Endothelial cell of umbilical vein (primary cell): ENCODE measurements around the gene TRMT1. TPM values are rescaled to one million over a fixed set of nuclear protein-coding genes. Genes with fewer than 3 reads are reported as not detected.

ENCODE experiments used
- BruUV-seq: library from RNA; stranded (reverse); fragments of 400-500 nt; replicated peaks from 2 replicates; lab custom pipeline; 2021; lab: Mats Ljungman, UMichigan
- CTCF ChIA-PET: fragments of 300-600, 350-600 bp; sonication (Branson Sonifier 250); formaldehyde crosslinking; loops from one replicate; lab custom pipeline; 2021; ENCODE audit warnings: antibody characterized with exemption, inconsistent platforms; lab: Charles Lee
- POLR2A ChIA-PET: fragments of 300-600, 350-600 bp; sonication (Branson Sonifier 250); formaldehyde crosslinking; loops from one replicate; lab custom pipeline; 2021; ENCODE audit warnings: antibody characterized with exemption, inconsistent platforms; lab: Charles Lee
- DNase-seq: peaks from one replicate; pipeline ENCODE4 v3.0.0-alpha.2; 2011; ENCODE audit warnings: low read depth, low spot score
- FAIRE-seq: peaks from 2 replicates; lab custom pipeline; 2011; peaks lifted over from hg19 to GRCh38; lab: Jason Lieb, UNC
- H2AFZ ChIP-seq: 2 replicates; pipeline ENCODE4 v1.6.0; 2012; ENCODE audit warnings: low read depth, low read length, control low read depth, inconsistent platforms
- H3K27ac ChIP-seq: 2 replicates; pipeline ENCODE4 v1.5.1; 2011; ENCODE audit warnings: low read depth, mild to moderate bottlenecking, control low read depth, low read length, moderate library complexity; ENCODE audit not compliant: insufficient read depth
- H3K27me3 ChIP-seq, 2 experiments: 2 replicates each; pipeline versions ENCODE4 v1.6.0 to v1.6.1; 2011; ENCODE audit warnings: low read length in 2 of 2, mixed read lengths in 1 of 2; ENCODE audit not compliant: control insufficient read depth in 2 of 2, insufficient read depth in 2 of 2
- H3K36me3 ChIP-seq, 2 experiments: 2 replicates in 1 of 2; 3 replicates in 1 of 2; pipeline ENCODE4 v1.5.1; 2011; ENCODE audit warnings: low read length in 2 of 2, mild to moderate bottlenecking in 1 of 2, moderate library complexity in 1 of 2; ENCODE audit not compliant: control insufficient read depth in 2 of 2, insufficient read depth in 2 of 2; ENCODE audit errors: extremely low read depth in 1 of 2
- H3K4me1 ChIP-seq: 3 replicates; pipeline ENCODE4 v1.5.1; 2011; ENCODE audit warnings: mild to moderate bottlenecking, low read length; ENCODE audit not compliant: control insufficient read depth, insufficient read depth; ENCODE audit errors: extremely low read depth
- H3K4me2 ChIP-seq: 2 replicates; pipeline ENCODE4 v1.6.1; 2011; ENCODE audit warnings: low read length, control low read depth, mixed read lengths; ENCODE audit not compliant: insufficient read depth
- H3K4me3 ChIP-seq, 3 experiments: fragments of 200-600 bp in 1 of 3; sonication (generic), shearing (Covaris generic) in 1 of 3; replicated peaks in 1 of 3; 2 replicates each; pipeline ENCODE4 v1.5.1; 2011 to 2016; ENCODE audit warnings: control low read depth in 3 of 3, low read length in 3 of 3, mild to moderate bottlenecking in 2 of 3, inconsistent platforms in 1 of 3, low read depth in 1 of 3, moderate library complexity in 1 of 3; ENCODE audit not compliant: insufficient read depth in 1 of 3
- H3K79me2 ChIP-seq: 2 replicates; pipeline ENCODE4 v1.6.0; 2012; ENCODE audit warnings: low read length, inconsistent platforms; ENCODE audit not compliant: control insufficient read depth, insufficient read depth
- H3K9ac ChIP-seq: replicated peaks from 2 replicates; pipeline ENCODE3; 2011; ENCODE audit warnings: low read length, control low read depth; ENCODE audit not compliant: insufficient read depth; ENCODE audit errors: extremely low read depth
- H3K9me1 ChIP-seq: replicated peaks from 3 replicates; pipeline ENCODE4 v1.6.0; 2011; ENCODE audit warnings: mild to moderate bottlenecking, low read length; ENCODE audit not compliant: control insufficient read depth, insufficient read depth; ENCODE audit errors: extremely low read depth
- H3K9me3 ChIP-seq: replicated peaks from 2 replicates; pipeline ENCODE4 v1.5.1; 2012; ENCODE audit warnings: low read length, inconsistent platforms; ENCODE audit not compliant: control insufficient read depth, insufficient read depth
- H4K20me1 ChIP-seq: replicated peaks from 2 replicates; pipeline ENCODE3; 2011; ENCODE audit warnings: mild to moderate bottlenecking, low read length; ENCODE audit not compliant: control insufficient read depth, insufficient read depth; ENCODE audit errors: extremely low read depth
- EZH2 ChIP-seq: IDR thresholded peaks from 2 replicates; pipeline ENCODE4 v1.6.1; 2012; ENCODE audit warnings: borderline replicate concordance, low read depth, mild to moderate bottlenecking, moderate library complexity, low read length, inconsistent platforms; ENCODE audit not compliant: severe bottlenecking
- FOS ChIP-seq: IDR thresholded peaks from 2 replicates; pipeline ENCODE4 v1.6.1; 2011; ENCODE audit warnings: mild to moderate bottlenecking, low read length, moderate library complexity, borderline replicate concordance; ENCODE audit not compliant: insufficient read depth
- GATA2 ChIP-seq: IDR thresholded peaks from 2 replicates; pipeline ENCODE4 v1.7.0; 2011; ENCODE audit warnings: low read depth, mild to moderate bottlenecking, moderate library complexity, mixed read lengths, low read length; ENCODE audit not compliant: insufficient read length, insufficient read depth
- JUN ChIP-seq: IDR thresholded peaks from 2 replicates; pipeline ENCODE4 v1.6.1; 2011; ENCODE audit warnings: borderline replicate concordance, low read depth; ENCODE audit not compliant: insufficient read length, insufficient read depth
- MYC ChIP-seq: IDR thresholded peaks from one replicate; pipeline ENCODE4 v1.6.1; 2011; ENCODE audit warnings: mild to moderate bottlenecking, low read depth, low read length
- POLR2A ChIP-seq: IDR thresholded peaks from 2 replicates; pipeline ENCODE4 v1.6.1; 2012; ENCODE audit warnings: low read depth, mild to moderate bottlenecking, control low read depth, low read length
- POLR2AphosphoS5 ChIP-seq: IDR thresholded peaks from 2 replicates; pipeline ENCODE4 v1.6.1; 2012; ENCODE audit warnings: low read depth, mild to moderate bottlenecking, control low read depth, low read length, moderate library complexity; ENCODE audit not compliant: insufficient read depth
- dilution Hi-C: fragments of 300-500 bp; cut with MboI; formaldehyde crosslinking; loops from one replicate; pipeline ENCODE4 v1.15.0; 2019; ENCODE audit warnings: low sequenced_read_pairs; ENCODE audit not compliant: extremely low pct_ligation_motif_present
- intact Hi-C: fragments of 100-400 bp; cut with micrococcal nuclease; formaldehyde crosslinking; loops from one replicate; pipeline ENCODE4 v1.10.0; 2022
- polyA plus RNA-seq, 4 experiments: library from polyadenylated mRNA; depleted of rRNA in 3 of 4; stranded (reverse) in 3 of 4; unstranded in 1 of 4; fragments of >200 nt; gene quantifications; 2 replicates each; pipeline versions ENCODE4 v1.2.1 to v1.2.3, GENCODE V29; 2011 to 2012; ENCODE audit warnings: missing spikeins in 1 of 4
- total RNA-seq: library from RNA; stranded (reverse); gene quantifications from 2 replicates; pipeline ENCODE4 v1.2.3, GENCODE V29; 2021
- TF ChIP-seq, protein P1 (sequence below), 2 donors: IDR thresholded peaks; 1 replicate in 1 of 2; 2 replicates in 1 of 2; pipeline ENCODE4 v1.5.1; 2011; ENCODE audit warnings: low read length in 2 of 2, mild to moderate bottlenecking in 2 of 2, moderate library complexity in 2 of 2, control low read depth in 1 of 2, inconsistent platforms in 1 of 2, low read depth in 1 of 2; ENCODE audit not compliant: insufficient read depth in 1 of 2; ENCODE audit errors: extremely low read depth in 1 of 2
- TF ChIP-seq, protein P2 (sequence below): IDR thresholded peaks from 2 replicates; pipeline ENCODE4 v1.6.1; 2011; ENCODE audit not compliant: insufficient read depth, insufficient read length

TRMT1 gene
- total and polyA plus RNA-seq, 2 donors (not counting 3 experiments of a cell fraction or from before 2014, with no cell fraction given) = 46.3 to 53.0 TPM

DNA sequence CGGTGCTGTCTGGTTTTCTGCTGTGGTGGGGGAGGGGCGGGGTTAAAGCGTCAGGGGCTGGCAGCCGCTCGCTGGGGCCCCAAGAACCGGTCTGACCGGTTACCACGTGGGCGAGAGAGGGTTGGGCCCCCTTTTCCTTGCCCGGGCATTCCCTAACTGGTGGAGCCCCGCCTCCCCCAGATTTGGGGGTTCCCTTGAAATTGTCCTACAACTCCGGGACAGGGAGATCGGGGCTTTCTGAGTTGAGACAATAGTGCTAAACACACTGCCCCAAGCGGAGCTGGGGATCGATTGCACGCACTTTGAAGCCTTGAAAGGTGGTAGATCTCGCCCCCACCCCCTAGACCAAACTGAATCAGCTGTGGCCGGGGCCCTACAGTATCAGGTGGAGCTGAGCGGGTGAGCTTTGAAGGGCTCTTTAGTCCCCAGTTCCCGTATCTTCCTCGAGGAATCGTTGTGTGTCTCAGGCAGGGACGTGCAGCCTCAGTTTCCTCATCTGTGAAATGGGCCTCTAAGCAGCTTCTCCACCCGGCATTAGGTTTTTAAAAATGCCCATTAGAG lies 38.5 kb upstream of the TRMT1 start:
- intact Hi-C loops = loop anchor here (1.0 to 5.0 kb wide), 5 partner anchors 8 to 577 kb away; no protein-coding TSS in a partner anchor
- Histone ChIP-seq H3K9ac (peak overlapping the region; percentile 97), H3K36me3 (no peaks in the 10 kb centered on the region), H3K27me3 (no peaks in the 10 kb centered on the region), H4K20me1 (no peaks in the 10 kb centered on the region), H3K4me2 (peak overlapping the region; percentile 87), H3K9me1 (no peaks in the 10 kb centered on the region), H3K9me3 (no peaks in the 10 kb centered on the region), H2AFZ (no peak overlapping the region), H3K27ac (peak overlapping the region; percentile 96), H3K79me2 (peaks cover 39% of the 10 kb centered on the region), H3K4me1 (peaks cover 27% of the 10 kb centered on the region), H3K4me3 (peak overlapping the region; percentile 62 to 97 (median 67))
- no TSS peak for BruUV-seq
- dilution Hi-C loops = no loop called here
- FAIRE-seq (peak; percentile 70), DNase-seq (peak; percentile 62)
- ChIA-PET POLR2A (interaction anchor here (1.2 to 1.8 kb wide), 4 partner anchors 9 to 108 kb away, joined by 3 to 21 read pairs (median 6); no protein-coding TSS in a partner anchor), CTCF (interaction anchor here (1.1 to 2.4 kb wide), 13 partner anchors 9 to 177 kb away, joined by 3 to 24 read pairs (median 6); partner anchors contain the start of gene NACC1)
- TF ChIP-seq POLR2AphosphoS5 = no peak
- TF ChIP-seq, protein P1, sequence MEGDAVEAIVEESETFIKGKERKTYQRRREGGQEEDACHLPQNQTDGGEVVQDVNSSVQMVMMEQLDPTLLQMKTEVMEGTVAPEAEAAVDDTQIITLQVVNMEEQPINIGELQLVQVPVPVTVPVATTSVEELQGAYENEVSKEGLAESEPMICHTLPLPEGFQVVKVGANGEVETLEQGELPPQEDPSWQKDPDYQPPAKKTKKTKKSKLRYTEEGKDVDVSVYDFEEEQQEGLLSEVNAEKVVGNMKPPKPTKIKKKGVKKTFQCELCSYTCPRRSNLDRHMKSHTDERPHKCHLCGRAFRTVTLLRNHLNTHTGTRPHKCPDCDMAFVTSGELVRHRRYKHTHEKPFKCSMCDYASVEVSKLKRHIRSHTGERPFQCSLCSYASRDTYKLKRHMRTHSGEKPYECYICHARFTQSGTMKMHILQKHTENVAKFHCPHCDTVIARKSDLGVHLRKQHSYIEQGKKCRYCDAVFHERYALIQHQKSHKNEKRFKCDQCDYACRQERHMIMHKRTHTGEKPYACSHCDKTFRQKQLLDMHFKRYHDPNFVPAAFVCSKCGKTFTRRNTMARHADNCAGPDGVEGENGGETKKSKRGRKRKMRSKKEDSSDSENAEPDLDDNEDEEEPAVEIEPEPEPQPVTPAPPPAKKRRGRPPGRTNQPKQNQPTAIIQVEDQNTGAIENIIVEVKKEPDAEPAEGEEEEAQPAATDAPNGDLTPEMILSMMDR (IDR thresholded peaks at IDR 0.05; ENCODE audit: extremely low read depth in 1 of 2, insufficient read depth in 1 of 2, low read depth in 1 of 2, low read length in 2 of 2) = peak; percentile 23 to 47

DNA sequence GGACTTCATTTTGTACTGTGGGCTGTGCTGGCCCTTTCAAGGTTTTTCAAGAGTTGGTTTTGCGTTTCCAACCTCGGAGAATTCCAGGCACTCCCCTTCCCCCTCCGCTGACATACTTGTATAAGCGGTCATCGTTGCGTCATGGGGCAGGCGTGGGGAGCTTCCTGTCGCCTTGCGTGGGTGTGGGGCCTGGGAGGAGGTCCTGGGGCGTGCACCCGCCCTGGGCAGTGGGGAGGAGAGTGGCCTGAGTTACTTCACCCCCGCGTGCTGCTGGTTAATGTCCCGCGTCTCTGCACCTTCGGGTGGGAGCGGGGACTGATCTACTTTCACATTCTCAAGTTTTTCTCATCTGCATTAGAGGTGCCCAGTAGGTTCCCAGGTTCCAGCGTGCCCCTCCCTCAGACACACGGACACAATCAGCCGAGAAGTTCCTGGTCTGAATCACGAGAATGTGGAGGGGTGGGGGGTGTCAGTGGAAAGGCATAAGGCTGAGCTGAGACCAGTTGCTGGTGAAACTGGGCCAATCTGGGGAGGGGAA lies 37.8 kb upstream of the TRMT1 start:
- Histone ChIP-seq H3K9me1 (no peaks in the 10 kb centered on the region), H3K27ac (peak overlapping the region; percentile 96), H3K4me2 (peak overlapping the region; percentile 87), H4K20me1 (no peaks in the 10 kb centered on the region), H3K27me3 (no peaks in the 10 kb centered on the region), H3K79me2 (peaks cover 39% of the 10 kb centered on the region), H3K9me3 (no peaks in the 10 kb centered on the region), H3K4me3 (peak overlapping the region; percentile 62 to 97 (median 67)), H3K4me1 (peaks cover 27% of the 10 kb centered on the region), H2AFZ (no peak overlapping the region), H3K36me3 (no peaks in the 10 kb centered on the region), H3K9ac (peak overlapping the region; percentile 97)
- no peak for TF ChIP-seq POLR2A
- no peak for TF ChIP-seq FOS
- TF ChIP-seq, protein P2, sequence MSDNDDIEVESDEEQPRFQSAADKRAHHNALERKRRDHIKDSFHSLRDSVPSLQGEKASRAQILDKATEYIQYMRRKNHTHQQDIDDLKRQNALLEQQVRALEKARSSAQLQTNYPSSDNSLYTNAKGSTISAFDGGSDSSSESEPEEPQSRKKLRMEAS = no peak
- peak; percentile 82 for TF ChIP-seq POLR2AphosphoS5
- no peak for TF ChIP-seq MYC
- TF ChIP-seq, protein P1 (IDR thresholded peaks at IDR 0.05; ENCODE audit: extremely low read depth in 1 of 2, insufficient read depth in 1 of 2, low read depth in 1 of 2, low read length in 2 of 2) = no peak
- TF ChIP-seq JUN = peak; percentile 33
- TF ChIP-seq EZH2 = no peak
- no peak for TF ChIP-seq GATA2
- FAIRE-seq (peak; percentile 88), DNase-seq (peak; percentile 80)
- dilution Hi-C loops = no loop called here
- BruUV-seq = no TSS peak
- ChIA-PET CTCF (interaction anchor here (0.6 to 2.4 kb wide), 8 partner anchors 9 to 108 kb away, joined by 3 to 24 read pairs (median 8); no protein-coding TSS in a partner anchor), POLR2A (interaction anchor here (0.7 to 1.8 kb wide), 4 partner anchors 10 to 602 kb away, joined by 3 to 21 read pairs (median 6); no protein-coding TSS in a partner anchor)
- intact Hi-C loops = loop anchor here (2.0 to 5.0 kb wide), 3 partner anchors 40 to 578 kb away; no protein-coding TSS in a partner anchor
